Measurements from ENCODE around the gene UPP1.

Gene UPP1

GRCh38 chr7:48087349-48087748 is 1.7 kb upstream of the UPP1 start:
- no peak for DNase-seq

GRCh38 chr7:48088559-48089045 is 463 bp upstream of the UPP1 start:
- peak in 1 of 3 experiments; percentile 17 for DNase-seq

- no peak for DNase-seq
Observed at GRCh38 chr7:48090095-48090805, 1.2 kb downstream of the UPP1 start.

GRCh38 chr7:48091506-48092433 is 2.7 kb downstream of the UPP1 start:
- no peak for DNase-seq

- no peak for DNase-seq
Observed at GRCh38 chr7:48094861-48095293, 5.8 kb downstream of the UPP1 start.

- no peak for DNase-seq
Observed at GRCh38 chr7:48096273-48096672, 7.2 kb downstream of the UPP1 start.

GRCh38 chr7:48097521-48098231 is 8.6 kb downstream of the UPP1 start:
- DNase-seq: no peak

GRCh38 chr7:48098846-48099245 is 9.8 kb downstream of the UPP1 start:
- no peak for DNase-seq

- no peak for DNase-seq
Observed at GRCh38 chr7:48099781-48100180, 10.7 kb downstream of the UPP1 start.

GRCh38 chr7:48101352-48101751 is 12.3 kb downstream of the UPP1 start:
- DNase-seq: no peak

- DNase-seq: peak in 1 of 3 experiments; percentile 24
Observed at GRCh38 chr7:48101968-48102367, 12.9 kb downstream of the UPP1 start.

GRCh38 chr7:48102530-48102929 is 13.5 kb downstream of the UPP1 start:
- DNase-seq: no peak

- DNase-seq: no peak
Observed at GRCh38 chr7:48105045-48105444, 16.0 kb downstream of the UPP1 start.

GRCh38 chr7:48106906-48107659 is 18.0 kb downstream of the UPP1 start:
- DNase-seq: no peak

GRCh38 chr7:48107926-48108472 is 18.9 kb downstream of the UPP1 start:
- DNase-seq: no peak

GRCh38 chr7:48108959-48109847 is 20.1 kb downstream of the UPP1 start:
- no peak for DNase-seq

- DNase-seq: peak; percentile 47 to 75 (median 58)
Observed at GRCh38 chr7:48109848-48110663, 21.0 kb downstream of the UPP1 start.

- no peak for DNase-seq
Observed at GRCh38 chr7:48110868-48111267, 21.8 kb downstream of the UPP1 start.

GRCh38 chr7:48111596-48111995 is 22.5 kb downstream of the UPP1 start:
- no peak for DNase-seq
